Measurements from ENCODE around the gene ABL1.

The ABL1 gene

GRCh38 chr9:130872508-130872907 is 37.5 kb downstream of the ABL1 start:
- DNase-seq (ENCODE audit: low read depth) = no peak

DNA sequence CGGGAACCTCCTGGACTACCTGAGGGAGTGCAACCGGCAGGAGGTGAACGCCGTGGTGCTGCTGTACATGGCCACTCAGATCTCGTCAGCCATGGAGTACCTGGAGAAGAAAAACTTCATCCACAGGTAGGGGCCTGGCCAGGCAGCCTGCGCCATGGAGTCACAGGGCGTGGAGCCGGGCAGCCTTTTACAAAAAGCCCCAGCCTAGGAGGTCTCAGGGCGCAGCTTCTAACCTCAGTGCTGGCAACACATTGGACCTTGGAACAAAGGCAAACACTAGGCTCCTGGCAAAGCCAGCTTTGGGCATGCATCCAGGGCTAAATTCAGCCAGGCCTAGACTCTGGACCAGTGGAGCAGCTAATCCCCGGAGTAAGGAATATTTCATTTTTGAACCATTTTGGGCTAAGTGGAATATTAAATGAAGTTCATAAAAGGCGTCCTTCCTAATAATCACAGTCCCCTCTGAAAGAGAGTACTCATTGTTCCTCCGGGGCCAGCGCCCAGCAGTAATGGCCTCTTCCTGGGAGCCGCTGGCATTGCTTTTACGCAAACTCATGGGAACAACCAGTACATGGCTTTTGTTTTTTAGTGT is 38.0 kb downstream of the ABL1 start:
- no peak for DNase-seq (ENCODE audit: low read depth)

GRCh38 chr9:130873966-130874365 is 38.9 kb downstream of the ABL1 start:
- DNase-seq (ENCODE audit: low read depth) = no peak

GRCh38 chr9:130874783-130875182 is 39.7 kb downstream of the ABL1 start:
- DNase-seq (ENCODE audit: low read depth) = no peak

DNA sequence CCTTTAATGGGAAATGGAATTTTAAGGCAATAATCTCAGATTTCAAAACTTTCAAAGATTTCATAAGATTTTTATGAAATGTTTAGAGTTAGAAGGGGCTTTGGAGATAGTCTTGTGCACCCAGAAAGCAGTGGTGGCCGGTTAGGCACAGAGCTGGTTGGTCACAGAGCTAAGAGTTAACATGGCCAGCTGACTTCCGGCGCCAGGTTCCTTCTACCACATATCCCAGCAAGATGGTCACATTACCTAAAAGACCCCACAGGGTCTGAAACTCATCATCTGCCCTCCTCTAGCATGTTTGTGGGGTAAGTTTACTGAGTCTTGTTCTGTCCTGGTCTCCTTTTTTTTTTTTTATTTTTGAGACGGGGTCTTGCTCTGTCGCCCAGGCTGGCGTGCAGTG is 42.2 kb downstream of the ABL1 start:
- DNase-seq (ENCODE audit: low read depth) = no peak

- no peak for DNase-seq (ENCODE audit: low read depth)
These were observed 43.2 kb downstream of the ABL1 start for GRCh38 chr9:130878295-130878694.

DNA sequence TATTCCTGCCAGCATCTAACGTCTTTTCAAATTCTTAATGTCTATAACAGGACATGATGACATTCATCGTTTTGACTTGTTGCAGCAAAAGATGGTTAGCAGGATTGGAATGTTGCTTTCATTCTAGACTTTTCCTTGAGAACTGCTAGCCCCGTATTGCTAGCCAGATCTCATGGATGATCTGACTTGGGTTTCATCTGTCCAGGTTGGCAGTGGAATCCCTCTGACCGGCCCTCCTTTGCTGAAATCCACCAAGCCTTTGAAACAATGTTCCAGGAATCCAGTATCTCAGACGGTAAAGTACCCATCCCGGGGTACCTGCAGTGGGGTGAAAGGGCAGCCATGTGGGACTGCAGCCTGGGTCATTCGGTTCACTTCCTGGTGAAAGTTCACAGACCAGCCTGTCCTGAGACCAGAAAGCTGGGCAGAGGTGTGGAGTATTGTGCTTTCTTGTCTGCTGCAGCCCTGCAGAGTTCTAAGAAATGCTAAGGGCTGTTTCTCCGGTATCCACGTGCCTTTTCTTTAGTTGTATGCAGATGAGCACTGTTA is 44.9 kb downstream of the ABL1 start:
- DNase-seq (ENCODE audit: low read depth) = no peak

- DNase-seq (ENCODE audit: low read depth) = no peak
These were observed 45.7 kb downstream of the ABL1 start for GRCh38 chr9:130880599-130881220.

DNA sequence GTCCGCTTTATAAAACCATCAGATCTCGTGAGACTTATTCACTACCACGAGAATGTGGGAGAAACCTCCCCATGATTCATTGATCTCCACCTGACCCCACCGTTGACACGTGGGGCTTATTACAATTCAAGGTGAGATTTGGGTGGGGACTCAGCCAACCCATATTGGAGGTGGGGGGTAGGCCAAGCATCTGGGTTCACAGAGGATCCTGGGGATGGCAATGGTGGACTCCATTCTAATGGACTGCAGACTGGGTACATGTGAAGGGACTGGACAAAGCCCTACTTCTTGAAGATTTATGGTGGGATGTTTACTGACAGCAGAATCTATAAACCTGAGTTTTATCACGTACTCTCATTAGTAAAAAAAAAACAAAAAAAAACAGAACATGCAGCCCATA is 46.5 kb downstream of the ABL1 start:
- DNase-seq (ENCODE audit: low read depth) = no peak

- no peak for DNase-seq (ENCODE audit: low read depth)
These were observed 47.7 kb downstream of the ABL1 start for GRCh38 chr9:130882696-130883225.

DNA sequence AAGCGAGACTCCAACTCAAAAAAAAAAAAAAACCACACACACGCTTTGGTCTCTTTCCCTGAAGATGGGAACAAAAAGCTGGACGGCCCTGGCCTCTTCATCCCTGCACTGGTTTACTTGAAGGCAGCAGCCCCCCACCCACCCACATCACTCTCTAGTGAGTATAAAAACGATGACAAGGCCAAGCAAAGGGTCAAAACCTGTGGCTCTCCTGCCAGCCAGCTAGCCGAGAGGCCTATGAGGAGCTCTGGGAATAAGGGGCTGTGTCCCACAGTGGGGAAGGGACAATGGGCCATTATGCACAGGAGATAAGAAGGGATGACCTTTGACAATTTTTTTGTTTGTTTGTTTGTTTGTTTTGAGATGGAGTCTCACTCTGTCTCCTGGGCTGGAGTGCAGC is 48.4 kb downstream of the ABL1 start:
- no peak for DNase-seq (ENCODE audit: low read depth)

DNA sequence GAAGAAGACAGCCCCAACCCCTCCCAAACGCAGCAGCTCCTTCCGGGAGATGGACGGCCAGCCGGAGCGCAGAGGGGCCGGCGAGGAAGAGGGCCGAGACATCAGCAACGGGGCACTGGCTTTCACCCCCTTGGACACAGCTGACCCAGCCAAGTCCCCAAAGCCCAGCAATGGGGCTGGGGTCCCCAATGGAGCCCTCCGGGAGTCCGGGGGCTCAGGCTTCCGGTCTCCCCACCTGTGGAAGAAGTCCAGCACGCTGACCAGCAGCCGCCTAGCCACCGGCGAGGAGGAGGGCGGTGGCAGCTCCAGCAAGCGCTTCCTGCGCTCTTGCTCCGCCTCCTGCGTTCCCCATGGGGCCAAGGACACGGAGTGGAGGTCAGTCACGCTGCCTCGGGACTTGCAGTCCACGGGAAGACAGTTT is 49.1 kb downstream of the ABL1 start:
- DNase-seq (ENCODE audit: low read depth) = no peak

DNA sequence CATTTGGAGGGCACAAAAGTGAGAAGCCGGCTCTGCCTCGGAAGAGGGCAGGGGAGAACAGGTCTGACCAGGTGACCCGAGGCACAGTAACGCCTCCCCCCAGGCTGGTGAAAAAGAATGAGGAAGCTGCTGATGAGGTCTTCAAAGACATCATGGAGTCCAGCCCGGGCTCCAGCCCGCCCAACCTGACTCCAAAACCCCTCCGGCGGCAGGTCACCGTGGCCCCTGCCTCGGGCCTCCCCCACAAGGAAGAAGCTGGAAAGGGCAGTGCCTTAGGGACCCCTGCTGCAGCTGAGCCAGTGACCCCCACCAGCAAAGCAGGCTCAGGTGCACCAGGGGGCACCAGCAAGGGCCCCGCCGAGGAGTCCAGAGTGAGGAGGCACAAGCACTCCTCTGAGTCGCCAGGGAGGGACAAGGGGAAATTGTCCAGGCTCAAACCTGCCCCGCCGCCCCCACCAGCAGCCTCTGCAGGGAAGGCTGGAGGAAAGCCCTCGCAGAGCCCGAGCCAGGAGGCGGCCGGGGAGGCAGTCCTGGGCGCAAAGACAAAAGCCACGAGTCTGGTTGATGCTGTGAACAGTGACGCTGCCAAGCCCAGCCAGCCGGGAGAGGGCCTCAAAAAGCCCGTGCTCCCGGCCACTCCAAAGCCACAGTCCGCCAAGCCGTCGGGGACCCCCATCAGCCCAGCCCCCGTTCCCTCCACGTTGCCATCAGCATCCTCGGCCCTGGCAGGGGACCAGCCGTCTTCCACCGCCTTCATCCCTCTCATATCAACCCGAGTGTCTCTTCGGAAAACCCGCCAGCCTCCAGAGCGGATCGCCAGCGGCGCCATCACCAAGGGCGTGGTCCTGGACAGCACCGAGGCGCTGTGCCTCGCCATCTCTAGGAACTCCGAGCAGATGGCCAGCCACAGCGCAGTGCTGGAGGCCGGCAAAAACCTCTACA is 49.8 kb downstream of the ABL1 start:
- no peak for DNase-seq (ENCODE audit: low read depth)

DNA sequence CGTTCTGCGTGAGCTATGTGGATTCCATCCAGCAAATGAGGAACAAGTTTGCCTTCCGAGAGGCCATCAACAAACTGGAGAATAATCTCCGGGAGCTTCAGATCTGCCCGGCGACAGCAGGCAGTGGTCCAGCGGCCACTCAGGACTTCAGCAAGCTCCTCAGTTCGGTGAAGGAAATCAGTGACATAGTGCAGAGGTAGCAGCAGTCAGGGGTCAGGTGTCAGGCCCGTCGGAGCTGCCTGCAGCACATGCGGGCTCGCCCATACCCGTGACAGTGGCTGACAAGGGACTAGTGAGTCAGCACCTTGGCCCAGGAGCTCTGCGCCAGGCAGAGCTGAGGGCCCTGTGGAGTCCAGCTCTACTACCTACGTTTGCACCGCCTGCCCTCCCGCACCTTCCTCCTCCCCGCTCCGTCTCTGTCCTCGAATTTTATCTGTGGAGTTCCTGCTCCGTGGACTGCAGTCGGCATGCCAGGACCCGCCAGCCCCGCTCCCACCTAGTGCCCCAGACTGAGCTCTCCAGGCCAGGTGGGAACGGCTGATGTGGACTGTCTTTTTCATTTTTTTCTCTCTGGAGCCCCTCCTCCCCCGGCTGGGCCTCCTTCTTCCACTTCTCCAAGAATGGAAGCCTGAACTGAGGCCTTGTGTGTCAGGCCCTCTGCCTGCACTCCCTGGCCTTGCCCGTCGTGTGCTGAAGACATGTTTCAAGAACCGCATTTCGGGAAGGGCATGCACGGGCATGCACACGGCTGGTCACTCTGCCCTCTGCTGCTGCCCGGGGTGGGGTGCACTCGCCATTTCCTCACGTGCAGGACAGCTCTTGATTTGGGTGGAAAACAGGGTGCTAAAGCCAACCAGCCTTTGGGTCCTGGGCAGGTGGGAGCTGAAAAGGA is 50.7 kb downstream of the ABL1 start:
- DNase-seq (ENCODE audit: low read depth) = no peak

DNA sequence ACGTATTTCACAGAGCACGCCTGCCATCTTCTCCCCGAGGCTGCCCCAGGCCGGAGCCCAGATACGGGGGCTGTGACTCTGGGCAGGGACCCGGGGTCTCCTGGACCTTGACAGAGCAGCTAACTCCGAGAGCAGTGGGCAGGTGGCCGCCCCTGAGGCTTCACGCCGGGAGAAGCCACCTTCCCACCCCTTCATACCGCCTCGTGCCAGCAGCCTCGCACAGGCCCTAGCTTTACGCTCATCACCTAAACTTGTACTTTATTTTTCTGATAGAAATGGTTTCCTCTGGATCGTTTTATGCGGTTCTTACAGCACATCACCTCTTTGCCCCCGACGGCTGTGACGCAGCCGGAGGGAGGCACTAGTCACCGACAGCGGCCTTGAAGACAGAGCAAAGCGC is 51.9 kb downstream of the ABL1 start:
- DNase-seq (ENCODE audit: low read depth) = no peak

DNA sequence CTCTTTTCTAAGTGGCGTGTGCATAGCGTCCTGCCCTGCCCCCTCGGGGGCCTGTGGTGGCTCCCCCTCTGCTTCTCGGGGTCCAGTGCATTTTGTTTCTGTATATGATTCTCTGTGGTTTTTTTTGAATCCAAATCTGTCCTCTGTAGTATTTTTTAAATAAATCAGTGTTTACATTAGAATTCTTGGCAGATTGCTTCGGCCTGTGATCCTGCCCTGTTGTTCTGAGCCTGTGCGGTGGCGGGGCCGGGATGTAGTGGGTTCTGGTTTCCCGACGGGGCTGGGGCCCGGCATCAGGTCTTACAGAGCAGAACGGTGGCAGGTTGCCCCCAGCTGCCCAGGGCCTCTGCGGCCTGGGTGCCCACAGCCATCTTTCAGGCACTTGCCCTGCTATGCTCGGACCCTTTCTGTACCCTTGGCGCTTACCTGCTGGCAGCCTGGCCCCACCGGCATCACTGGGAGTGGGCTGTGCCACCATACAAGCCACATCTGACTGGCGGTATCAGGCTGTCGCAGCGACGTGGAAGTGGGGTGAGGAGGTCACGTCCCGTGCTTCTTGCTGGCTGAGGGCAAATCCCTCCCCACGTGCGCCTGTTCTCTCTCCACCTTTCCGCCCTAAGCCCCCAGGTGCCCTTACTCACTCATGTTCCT is 52.6 kb downstream of the ABL1 start:
- no peak for DNase-seq (ENCODE audit: low read depth)

DNA sequence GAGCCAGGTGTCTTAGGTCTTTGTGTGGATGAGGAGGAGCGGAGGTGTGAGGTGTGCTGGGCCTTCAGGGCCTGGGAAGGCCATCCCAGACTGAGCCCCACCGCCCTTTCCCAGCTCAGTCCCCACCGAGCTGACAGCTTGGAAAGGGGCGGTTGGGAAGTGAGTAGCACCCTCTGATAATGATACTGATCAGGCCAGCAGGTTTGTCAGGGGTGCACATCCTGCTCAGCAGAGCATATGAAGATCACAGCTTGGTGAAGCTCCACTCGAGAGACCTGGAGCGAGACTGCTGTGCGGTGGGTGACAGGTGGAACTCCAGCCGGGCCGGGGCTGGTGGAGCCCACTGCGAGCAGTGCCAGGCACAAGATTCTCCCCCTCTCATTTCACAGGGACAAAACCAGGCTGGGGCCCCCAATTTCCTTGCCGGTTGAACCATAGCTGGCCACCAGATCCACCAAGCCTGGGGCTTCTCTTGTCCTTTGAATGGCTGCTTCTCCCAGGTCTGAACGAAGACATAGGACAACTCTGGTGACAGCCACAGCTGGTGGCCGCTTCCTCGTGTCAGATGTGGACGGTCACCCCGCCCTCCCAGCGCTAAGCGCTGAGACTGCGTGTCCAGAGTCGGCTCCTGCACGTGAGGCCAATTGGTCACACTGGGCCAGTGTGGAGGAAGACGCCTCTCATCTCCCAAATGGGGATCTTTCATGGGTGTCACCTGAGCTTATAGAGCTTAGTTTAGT is 53.3 kb downstream of the ABL1 start:
- no peak for DNase-seq (ENCODE audit: low read depth)

DNA sequence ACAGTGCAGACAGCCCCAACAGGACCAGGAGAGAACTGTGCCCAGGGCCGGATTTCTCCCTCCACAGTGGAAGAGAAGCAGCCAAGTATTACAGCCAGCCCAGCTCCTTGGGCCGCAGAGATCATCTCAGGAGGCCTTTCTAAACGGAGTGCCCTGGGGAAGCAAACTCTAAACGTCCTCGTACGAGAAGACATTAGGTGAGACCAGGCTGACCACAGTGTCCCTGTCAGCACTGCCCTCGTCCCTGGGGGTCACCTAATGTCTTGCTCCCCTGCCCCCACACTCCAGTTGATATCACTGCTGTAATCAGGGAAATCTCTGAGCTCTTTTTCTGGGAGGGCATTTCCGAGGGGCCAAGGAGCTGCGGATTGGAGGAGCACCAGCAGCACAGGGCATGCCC is 55.1 kb downstream of the ABL1 start:
- no peak for DNase-seq (ENCODE audit: low read depth)

- DNase-seq (ENCODE audit: low read depth) = no peak
These were observed 56.0 kb downstream of the ABL1 start for GRCh38 chr9:130890870-130891687.
